ENCODE measurements around the gene MYH14.

- TF ChIP-seq RAD21 (IDR thresholded peaks at IDR 0.05; ENCODE audit: low read length) (no peak), CTCF (conservative IDR thresholded peaks at IDR 0.05; ENCODE audit: low read depth, low read length) (no peak), RFX5 (IDR thresholded peaks at IDR 0.05; ENCODE audit: low read depth, low read length) (no peak), NFE2L2 (IDR thresholded peaks at IDR 0.05; ENCODE audit: low read depth, low read length) (no peak), MAFK (IDR thresholded peaks at IDR 0.05; ENCODE audit: low read depth, low read length) (no peak), POLR2A (IDR thresholded peaks at IDR 0.05; ENCODE audit: low read depth, low read length) (no peak)
Measured at GRCh38 chr19:50277966-50278580, 74.7 kb downstream of the MYH14 start.

Data from IMR-90 (cell line).